Transverse colon (tissue), 4 donors: ENCODE results near the gene TRPT1. TPM values are rescaled to one million over a fixed set of nuclear protein-coding genes. Genes with fewer than 3 reads are reported as not detected.

Experiments used
- DNase-seq: peaks from one replicate; pipeline ENCODE4 v3.0.0-alpha.2; 2019
- H3K27ac ChIP-seq, 4 donors: fragments of 200-600 bp; sonication (generic); 2 replicates each; pipeline ENCODE4 v1.5.1; 2016 to 2018; ENCODE audit warnings: inconsistent platforms in 4 of 4
- H3K27me3 ChIP-seq: fragments of 200-600 bp; sonication (generic); 2 replicates; pipeline ENCODE4 v1.5.1; 2017; ENCODE audit warnings: inconsistent platforms
- H3K36me3 ChIP-seq, 4 donors: fragments of 200-600 bp; sonication (generic); 2 replicates each; pipeline ENCODE4 v1.5.1; 2017 to 2019; ENCODE audit warnings: inconsistent platforms in 4 of 4
- H3K4me1 ChIP-seq, 4 donors: fragments of 200-600 bp; sonication (generic); 2 replicates each; pipeline ENCODE4 v1.5.1; 2017 to 2020; ENCODE audit warnings: inconsistent platforms in 4 of 4
- H3K4me3 ChIP-seq, 4 donors: fragments of 200-600 bp; sonication (generic); 1 replicate in 1 of 4; 2 replicates in 3 of 4; pipeline versions ENCODE4 v1.5.1 to v1.6.1; 2017 to 2019; ENCODE audit warnings: inconsistent platforms in 4 of 4
- H3K9me3 ChIP-seq, 2 donors: fragments of 200-600 bp; sonication (generic); 2 replicates each; pipeline ENCODE4 v1.5.1; 2017 to 2019; ENCODE audit warnings: inconsistent platforms in 2 of 2
- CTCF ChIP-seq, 5 experiments: fragments of 200-600 bp in 3 of 5; fragments of 450-650 bp in 2 of 5; sonication (generic) in 3 of 5; IDR thresholded peaks; 1 replicate in 2 of 5; 2 replicates in 3 of 5; pipeline ENCODE4 v1.5.1; 2016 to 2017; ENCODE audit warnings: antibody characterized with exemption in 5 of 5, inconsistent platforms in 3 of 5, mild to moderate bottlenecking in 2 of 5, moderate library complexity in 1 of 5
- EP300 ChIP-seq: sonication (generic); formaldehyde crosslinking; IDR thresholded peaks from one replicate; pipeline ENCODE4 v1.6.1; 2017; ENCODE audit warnings: antibody characterized with exemption, low read depth
- POLR2A ChIP-seq: fragments of 450-650 bp; IDR thresholded peaks from one replicate; pipeline ENCODE4 v1.6.1; 2016; ENCODE audit warnings: antibody characterized with exemption, mild to moderate bottlenecking, moderate library complexity
- POLR2AphosphoS5 ChIP-seq, 3 donors: sonication (generic); formaldehyde crosslinking; IDR thresholded peaks; one replicate each; pipeline ENCODE4 v1.6.1; 2016; ENCODE audit warnings: antibody characterized with exemption in 3 of 3
- WGBS, 2 donors: methylation state at CpG; one replicate each; pipeline ENCODE4 v1.1.5; 2018; ENCODE audit warnings: low coverage in 1 of 2; 5-methylcytosine and 5-hydroxymethylcytosine counted together
- in situ Hi-C, 4 donors: fragments of 200-750 bp; cut with MboI; loops; one replicate each; pipeline versions ENCODE4 v1.15.0 to v1.15.1; 2017; ENCODE audit warnings: low sequenced_read_pairs in 3 of 4, low pct_ligation_motif_present in 1 of 4, low pct_unique_long_range_greater_than_20kb in 1 of 4
- intact Hi-C: fragments of 100-400 bp; cut with DNase I; formaldehyde crosslinking; loops from one replicate; pipeline ENCODE4 v1.15.1; 2023; ENCODE audit warnings: low total_unique reads
- total RNA-seq, 4 donors: library from RNA; depleted of rRNA; stranded (reverse); fragments of >200 nt; gene quantifications; one replicate each; pipeline ENCODE4 v1.1.0, GENCODE V29; 2016

Gene TRPT1
- total RNA-seq, 4 donors from 2014 or later: 82.4 to 113 (median 99.1) TPM

- no peak overlapping the region for H3K4me3 ChIP-seq
- H3K27ac ChIP-seq: no peak overlapping the region
- no peak for DNase-seq
- no peaks in the 10 kb centered on the region for H3K9me3 ChIP-seq
- H3K27me3 ChIP-seq: no peaks in the 10 kb centered on the region
- TF ChIP-seq POLR2A (no peak), EP300 (no peak), CTCF (IDR thresholded peaks at IDR 0.05) (no peak), POLR2AphosphoS5 (IDR thresholded peaks at IDR 0.05) (no peak)
- H3K4me1 ChIP-seq: peaks cover 10 to 25% (median 21%) of the 10 kb centered on the region in 4 donors
- in situ Hi-C loops: no loop called here
- WGBS, 2 donors: 91% methylated on average over 4 to 31 of the region's 35 CpGs
- peaks cover 0 to 15% (median 3%) of the 10 kb centered on the region in 4 donors for H3K36me3 ChIP-seq
- intact Hi-C loops: no loop called here
These were observed 39.5 kb upstream of the TRPT1 start for GRCh38 chr11:64265176-64266160.

- Histone ChIP-seq H3K4me1 (peaks cover 10 to 25% (median 21%) of the 10 kb centered on the region in 4 donors), H3K4me3 (no peak overlapping the region), H3K27ac (no peak overlapping the region), H3K36me3 (peaks cover 0 to 15% (median 3%) of the 10 kb centered on the region in 4 donors), H3K27me3 (no peaks in the 10 kb centered on the region), H3K9me3 (no peaks in the 10 kb centered on the region)
- no peak for TF ChIP-seq CTCF (IDR thresholded peaks at IDR 0.05)
- no peak for TF ChIP-seq EP300
- no peak for TF ChIP-seq POLR2AphosphoS5 (IDR thresholded peaks at IDR 0.05)
- no peak for TF ChIP-seq POLR2A
- intact Hi-C loops (no loop called here), in situ Hi-C loops (no loop called here)
- WGBS, 2 donors: 80 to 94% methylated on average over 1 to 10 of the region's 10 CpGs
- DNase-seq: no peak
These were observed 38.4 kb upstream of the TRPT1 start for GRCh38 chr11:64264371-64264852.

- DNase-seq: no peak
- intact Hi-C loops: no loop called here
- Histone ChIP-seq H3K27me3 (no peaks in the 10 kb centered on the region), H3K4me3 (no peak overlapping the region), H3K9me3 (no peaks in the 10 kb centered on the region), H3K4me1 (peaks cover 8 to 21% (median 18%) of the 10 kb centered on the region in 4 donors), H3K27ac (no peak overlapping the region), H3K36me3 (peaks cover 0 to 18% (median 3%) of the 10 kb centered on the region in 4 donors)
- in situ Hi-C loops: no loop called here
- WGBS, 2 donors: 92% methylated on average over 8 of the region's 8 CpGs; no CpG with 5 or more reads in 1 of the 2 donors
- TF ChIP-seq POLR2AphosphoS5 (IDR thresholded peaks at IDR 0.05) (no peak), EP300 (no peak), CTCF (IDR thresholded peaks at IDR 0.05) (no peak), POLR2A (no peak)
These were observed 37.9 kb upstream of the TRPT1 start for GRCh38 chr11:64263947-64264317.
